Right atrium auricular region (tissue), 2 donors: ENCODE data around the gene OTUB2. TPM values are rescaled to one million over a fixed set of nuclear protein-coding genes. Genes with fewer than 3 reads are reported as not detected.

Experiments
- DNase-seq: peaks from one replicate; pipeline ENCODE4 v3.0.0-alpha.2; 2019; ENCODE audit warnings: low spot score
- H3K27ac ChIP-seq, 2 donors: fragments of 200-600 bp; sonication (generic); 1 replicate in 1 of 2; 2 replicates in 1 of 2; pipeline ENCODE4 v1.5.1; 2016 to 2019
- H3K27me3 ChIP-seq, 2 donors: fragments of 200-600 bp; sonication (generic); one replicate each; pipeline versions ENCODE4 v1.5.1 to v1.6.0; 2017 to 2019
- H3K36me3 ChIP-seq: fragments of 200-600 bp; sonication (generic); one replicate; pipeline ENCODE4 v1.5.1; 2016
- H3K4me1 ChIP-seq, 2 donors: fragments of 200-600 bp; sonication (generic); one replicate each; pipeline versions ENCODE4 v1.5.1 to v1.6.0; 2017 to 2019
- H3K4me3 ChIP-seq, 2 donors: fragments of 200-600 bp; sonication (generic); 1 replicate in 1 of 2; 2 replicates in 1 of 2; pipeline ENCODE4 v1.5.1; 2017 to 2019; ENCODE audit warnings: mild to moderate bottlenecking in 1 of 2, moderate library complexity in 1 of 2
- H3K9me3 ChIP-seq, 2 donors: fragments of 200-600 bp; sonication (generic); one replicate each; pipeline ENCODE4 v1.5.1; 2019
- CTCF ChIP-seq, 2 donors: fragments of 200-600 bp; sonication (generic); IDR thresholded peaks; one replicate each; pipeline ENCODE4 v1.5.1; 2019; ENCODE audit warnings: antibody characterized with exemption in 2 of 2
- total RNA-seq, 2 donors: library from RNA; depleted of rRNA; stranded (reverse); fragments of >200 nt; gene quantifications; one replicate each; pipeline ENCODE4 v1.1.0, GENCODE V29; 2016

Gene OTUB2
- total RNA-seq, 2 donors from 2014 or later: 0.43 to 0.48 TPM

GRCh38 chr14:94003397-94003796 is 22.7 kb upstream of the OTUB2 start:
- H3K9me3 ChIP-seq: no peaks in the 10 kb centered on the region
- H3K36me3 ChIP-seq: no peaks in the 10 kb centered on the region
- no peak for TF ChIP-seq CTCF (IDR thresholded peaks at IDR 0.05)
- no peaks in the 10 kb centered on the region for H3K27me3 ChIP-seq
- peaks cover 0 to 6% of the 10 kb centered on the region in 2 donors for H3K4me1 ChIP-seq
- no peak overlapping the region for H3K4me3 ChIP-seq
- DNase-seq: no peak
- H3K27ac ChIP-seq: no peak overlapping the region

GRCh38 chr14:94004015-94004414 is 22.1 kb upstream of the OTUB2 start:
- no peak overlapping the region for H3K27ac ChIP-seq
- H3K9me3 ChIP-seq: no peaks in the 10 kb centered on the region
- DNase-seq: no peak
- H3K27me3 ChIP-seq: no peaks in the 10 kb centered on the region
- H3K36me3 ChIP-seq: no peaks in the 10 kb centered on the region
- H3K4me3 ChIP-seq: no peak overlapping the region
- no peak for TF ChIP-seq CTCF (IDR thresholded peaks at IDR 0.05)
- peaks cover 0 to 6% of the 10 kb centered on the region in 2 donors for H3K4me1 ChIP-seq

GRCh38 chr14:94005324-94006073 is 20.6 kb upstream of the OTUB2 start:
- H3K4me3 ChIP-seq: no peak overlapping the region
- H3K27ac ChIP-seq: no peak overlapping the region
- no peak for DNase-seq
- H3K27me3 ChIP-seq: no peaks in the 10 kb centered on the region
- peak; percentile 21 to 45 for TF ChIP-seq CTCF (IDR thresholded peaks at IDR 0.05)
- peaks cover 0 to 6% of the 10 kb centered on the region in 2 donors for H3K4me1 ChIP-seq
- no peaks in the 10 kb centered on the region for H3K9me3 ChIP-seq
- H3K36me3 ChIP-seq: no peaks in the 10 kb centered on the region

GRCh38 chr14:94008234-94008633 is 17.9 kb upstream of the OTUB2 start:
- no peak overlapping the region for H3K27ac ChIP-seq
- no peak for DNase-seq
- no peaks in the 10 kb centered on the region for H3K9me3 ChIP-seq
- TF ChIP-seq CTCF (IDR thresholded peaks at IDR 0.05): no peak
- H3K27me3 ChIP-seq: no peaks in the 10 kb centered on the region
- no peaks in the 10 kb centered on the region for H3K4me1 ChIP-seq
- H3K4me3 ChIP-seq: no peak overlapping the region
- no peaks in the 10 kb centered on the region for H3K36me3 ChIP-seq

GRCh38 chr14:94009767-94010166 is 16.4 kb upstream of the OTUB2 start:
- no peak for DNase-seq
- Histone ChIP-seq H3K27ac (no peak overlapping the region), H3K4me1 (no peaks in the 10 kb centered on the region), H3K9me3 (no peaks in the 10 kb centered on the region), H3K36me3 (no peaks in the 10 kb centered on the region), H3K27me3 (no peaks in the 10 kb centered on the region), H3K4me3 (no peak overlapping the region)
- TF ChIP-seq CTCF (IDR thresholded peaks at IDR 0.05): no peak

- no peaks in the 10 kb centered on the region for H3K4me1 ChIP-seq
- no peaks in the 10 kb centered on the region for H3K9me3 ChIP-seq
- no peaks in the 10 kb centered on the region for H3K36me3 ChIP-seq
- DNase-seq: no peak
- no peak overlapping the region for H3K27ac ChIP-seq
- H3K4me3 ChIP-seq: no peak overlapping the region
- no peak for TF ChIP-seq CTCF (IDR thresholded peaks at IDR 0.05)
- H3K27me3 ChIP-seq: no peaks in the 10 kb centered on the region
Observed at GRCh38 chr14:94010625-94011024, 15.5 kb upstream of the OTUB2 start.
